Fibroblast of skin of abdomen (primary cell): Measurements from ENCODE around the gene DYSF.

ENCODE experiments used
- DNase-seq: peaks from one replicate; pipeline ENCODE4 v3.0.0-alpha.2; 2013

Gene DYSF

GRCh38 chr2:71530641-71531332 lies 77.4 kb downstream of the DYSF start:
- peak; percentile 40 for DNase-seq

GRCh38 chr2:71531522-71532047 lies 78.2 kb downstream of the DYSF start:
- DNase-seq = peak; percentile 58

- DNase-seq = no peak
Measured at GRCh38 chr2:71532327-71532726, 79.0 kb downstream of the DYSF start.

GRCh38 chr2:71534201-71534600 lies 80.8 kb downstream of the DYSF start:
- DNase-seq = no peak

GRCh38 chr2:71534826-71535225 lies 81.5 kb downstream of the DYSF start:
- no peak for DNase-seq

GRCh38 chr2:71535526-71535925 lies 82.2 kb downstream of the DYSF start:
- no peak for DNase-seq

GRCh38 chr2:71536226-71536671 lies 82.9 kb downstream of the DYSF start:
- peak; percentile 56 for DNase-seq

GRCh38 chr2:71538241-71538640 lies 84.9 kb downstream of the DYSF start:
- DNase-seq = no peak

- DNase-seq = no peak
Measured at GRCh38 chr2:71538656-71539265, 85.4 kb downstream of the DYSF start.

- DNase-seq = no peak
Measured at GRCh38 chr2:71540818-71541217, 87.5 kb downstream of the DYSF start.

- DNase-seq = no peak
Measured at GRCh38 chr2:71544919-71545571, 91.7 kb downstream of the DYSF start.

GRCh38 chr2:71545572-71546274 lies 92.4 kb downstream of the DYSF start:
- peak; percentile 64 for DNase-seq

- DNase-seq = no peak
Measured at GRCh38 chr2:71546275-71546638, 92.9 kb downstream of the DYSF start.

GRCh38 chr2:71546777-71547281 lies 93.5 kb downstream of the DYSF start:
- no peak for DNase-seq

GRCh38 chr2:71547616-71548285 lies 94.4 kb downstream of the DYSF start:
- DNase-seq = no peak

- peak; percentile 63 for DNase-seq
Measured at GRCh38 chr2:71548646-71549425, 95.5 kb downstream of the DYSF start.

GRCh38 chr2:71550801-71551630 lies 97.7 kb downstream of the DYSF start:
- DNase-seq = no peak

GRCh38 chr2:71551631-71551915 lies 98.2 kb downstream of the DYSF start:
- DNase-seq = no peak

- DNase-seq = no peak
Measured at GRCh38 chr2:71552356-71552755, 99.0 kb downstream of the DYSF start.

- no peak for DNase-seq
Measured at GRCh38 chr2:71552861-71553301, 99.5 kb downstream of the DYSF start.
